A673 (cell line): ENCODE measurements around the gene SRP68.

Source experiments
- EZH2 ChIP-seq: fragments of 200-600 bp; sonication (generic); IDR thresholded peaks from 2 replicates; pipeline ENCODE4 v1.6.1; 2017; ENCODE audit warnings: borderline replicate concordance, low read depth, mild to moderate bottlenecking, mixed read lengths, antibody characterized with exemption, low read length; ENCODE audit not compliant: poor library complexity, severe bottlenecking
- TF ChIP-seq, protein P1 (sequence below): fragments of 300-800, 200-600 bp; sonication (generic); conservative IDR thresholded peaks from 2 replicates; pipeline ENCODE4 v1.5.1; 2017; ENCODE audit warnings: low read depth, mild to moderate bottlenecking, antibody characterized with exemption, low read length, moderate library complexity, mixed read lengths

DNA sequence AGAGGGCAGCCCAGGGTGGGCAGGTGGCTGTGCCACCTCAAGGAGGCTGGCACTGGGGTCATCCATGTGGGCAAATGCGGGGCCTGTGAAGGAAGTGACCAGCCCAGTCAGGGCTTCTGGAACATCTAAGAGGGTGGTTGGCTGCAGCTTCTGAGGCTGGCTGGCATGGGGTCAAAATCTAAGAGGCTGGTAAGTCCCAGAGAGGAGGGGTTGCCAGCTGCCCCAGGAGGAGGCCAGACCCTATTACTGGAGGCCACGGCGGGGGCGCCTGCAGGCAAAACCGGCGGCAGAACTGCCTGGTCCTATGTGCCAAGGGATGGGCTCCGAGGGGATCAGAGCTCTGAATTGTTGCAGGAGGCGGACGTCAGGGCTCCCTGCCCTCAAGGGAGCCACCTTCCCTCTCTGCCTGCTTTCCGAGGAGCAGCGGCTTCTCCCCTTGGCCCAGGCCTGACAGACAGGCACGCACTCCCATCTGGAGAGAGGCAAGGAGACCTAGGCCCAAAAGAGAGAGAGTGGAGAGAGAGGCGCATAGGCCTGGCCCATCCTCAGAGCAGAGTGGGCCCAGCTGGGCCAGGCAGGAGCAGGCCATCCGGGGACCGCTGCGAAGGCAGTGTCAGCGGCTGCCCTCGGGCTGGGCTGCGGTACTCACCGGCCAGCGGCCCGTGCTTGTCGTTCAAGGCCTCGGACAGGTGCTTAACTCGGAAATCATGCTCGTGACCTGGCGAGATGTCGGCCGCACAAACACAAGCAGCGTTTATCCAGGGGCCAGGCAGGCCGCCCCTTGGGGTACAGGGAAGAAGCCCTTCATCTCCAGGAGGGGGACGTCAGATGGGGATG is 17.6 kb upstream of the SRP68 start:
- TF ChIP-seq, protein P1, sequence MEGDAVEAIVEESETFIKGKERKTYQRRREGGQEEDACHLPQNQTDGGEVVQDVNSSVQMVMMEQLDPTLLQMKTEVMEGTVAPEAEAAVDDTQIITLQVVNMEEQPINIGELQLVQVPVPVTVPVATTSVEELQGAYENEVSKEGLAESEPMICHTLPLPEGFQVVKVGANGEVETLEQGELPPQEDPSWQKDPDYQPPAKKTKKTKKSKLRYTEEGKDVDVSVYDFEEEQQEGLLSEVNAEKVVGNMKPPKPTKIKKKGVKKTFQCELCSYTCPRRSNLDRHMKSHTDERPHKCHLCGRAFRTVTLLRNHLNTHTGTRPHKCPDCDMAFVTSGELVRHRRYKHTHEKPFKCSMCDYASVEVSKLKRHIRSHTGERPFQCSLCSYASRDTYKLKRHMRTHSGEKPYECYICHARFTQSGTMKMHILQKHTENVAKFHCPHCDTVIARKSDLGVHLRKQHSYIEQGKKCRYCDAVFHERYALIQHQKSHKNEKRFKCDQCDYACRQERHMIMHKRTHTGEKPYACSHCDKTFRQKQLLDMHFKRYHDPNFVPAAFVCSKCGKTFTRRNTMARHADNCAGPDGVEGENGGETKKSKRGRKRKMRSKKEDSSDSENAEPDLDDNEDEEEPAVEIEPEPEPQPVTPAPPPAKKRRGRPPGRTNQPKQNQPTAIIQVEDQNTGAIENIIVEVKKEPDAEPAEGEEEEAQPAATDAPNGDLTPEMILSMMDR, result no peak
- TF ChIP-seq EZH2, result no peak
